Measurements from ENCODE around the gene BTRC.
"Not testable (repeated sequence)": the region's sequence is repeated elsewhere in the genome, so short reads cannot be mapped to it uniquely, and the experiment has no call there.

GRCh38 chr10:101327454-101327853 is 26.5 kb upstream of the BTRC start:
- TF ChIP-seq EZH2 (IDR thresholded peaks at IDR 0.05; ENCODE audit: insufficient read depth, poor library complexity, severe bottlenecking); EZH2phosphoT487 (IDR thresholded peaks at IDR 0.05; ENCODE audit: insufficient read depth, low read depth): not testable (repeated sequence)
